ENCODE measurements around the gene VWA3B.

GRCh38 chr2:98278074-98278473 lies 191.1 kb downstream of the VWA3B start:
- TF ChIP-seq, protein P1, sequence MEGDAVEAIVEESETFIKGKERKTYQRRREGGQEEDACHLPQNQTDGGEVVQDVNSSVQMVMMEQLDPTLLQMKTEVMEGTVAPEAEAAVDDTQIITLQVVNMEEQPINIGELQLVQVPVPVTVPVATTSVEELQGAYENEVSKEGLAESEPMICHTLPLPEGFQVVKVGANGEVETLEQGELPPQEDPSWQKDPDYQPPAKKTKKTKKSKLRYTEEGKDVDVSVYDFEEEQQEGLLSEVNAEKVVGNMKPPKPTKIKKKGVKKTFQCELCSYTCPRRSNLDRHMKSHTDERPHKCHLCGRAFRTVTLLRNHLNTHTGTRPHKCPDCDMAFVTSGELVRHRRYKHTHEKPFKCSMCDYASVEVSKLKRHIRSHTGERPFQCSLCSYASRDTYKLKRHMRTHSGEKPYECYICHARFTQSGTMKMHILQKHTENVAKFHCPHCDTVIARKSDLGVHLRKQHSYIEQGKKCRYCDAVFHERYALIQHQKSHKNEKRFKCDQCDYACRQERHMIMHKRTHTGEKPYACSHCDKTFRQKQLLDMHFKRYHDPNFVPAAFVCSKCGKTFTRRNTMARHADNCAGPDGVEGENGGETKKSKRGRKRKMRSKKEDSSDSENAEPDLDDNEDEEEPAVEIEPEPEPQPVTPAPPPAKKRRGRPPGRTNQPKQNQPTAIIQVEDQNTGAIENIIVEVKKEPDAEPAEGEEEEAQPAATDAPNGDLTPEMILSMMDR (IDR thresholded peaks at IDR 0.05): no peak
- no peak for TF ChIP-seq POLR2AphosphoS5 (IDR thresholded peaks at IDR 0.05)
